Measurements from ENCODE around the gene TRIM24.

DNA sequence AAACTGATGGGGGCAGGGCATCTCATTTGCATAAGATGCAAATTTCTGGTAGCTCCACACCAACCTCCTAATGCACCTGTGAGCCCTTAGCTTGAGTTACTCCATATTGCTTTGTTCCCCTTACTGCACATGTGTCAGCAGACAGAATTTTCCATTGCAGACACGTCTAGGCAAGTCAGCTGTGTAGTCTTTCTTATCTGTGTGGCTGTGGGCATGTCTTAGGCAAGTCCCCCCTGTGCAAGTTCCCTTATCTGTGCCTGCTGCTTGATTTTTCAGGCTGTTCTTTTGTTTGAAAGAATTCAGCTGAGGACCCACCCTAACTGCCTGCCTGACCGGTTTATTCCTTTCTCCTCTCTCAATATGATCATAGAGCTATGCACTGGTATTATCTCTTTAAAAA lies 28.5 kb upstream of the TRIM24 start:
- TF ChIP-seq, protein P1, sequence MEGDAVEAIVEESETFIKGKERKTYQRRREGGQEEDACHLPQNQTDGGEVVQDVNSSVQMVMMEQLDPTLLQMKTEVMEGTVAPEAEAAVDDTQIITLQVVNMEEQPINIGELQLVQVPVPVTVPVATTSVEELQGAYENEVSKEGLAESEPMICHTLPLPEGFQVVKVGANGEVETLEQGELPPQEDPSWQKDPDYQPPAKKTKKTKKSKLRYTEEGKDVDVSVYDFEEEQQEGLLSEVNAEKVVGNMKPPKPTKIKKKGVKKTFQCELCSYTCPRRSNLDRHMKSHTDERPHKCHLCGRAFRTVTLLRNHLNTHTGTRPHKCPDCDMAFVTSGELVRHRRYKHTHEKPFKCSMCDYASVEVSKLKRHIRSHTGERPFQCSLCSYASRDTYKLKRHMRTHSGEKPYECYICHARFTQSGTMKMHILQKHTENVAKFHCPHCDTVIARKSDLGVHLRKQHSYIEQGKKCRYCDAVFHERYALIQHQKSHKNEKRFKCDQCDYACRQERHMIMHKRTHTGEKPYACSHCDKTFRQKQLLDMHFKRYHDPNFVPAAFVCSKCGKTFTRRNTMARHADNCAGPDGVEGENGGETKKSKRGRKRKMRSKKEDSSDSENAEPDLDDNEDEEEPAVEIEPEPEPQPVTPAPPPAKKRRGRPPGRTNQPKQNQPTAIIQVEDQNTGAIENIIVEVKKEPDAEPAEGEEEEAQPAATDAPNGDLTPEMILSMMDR (IDR thresholded peaks at IDR 0.05), result no peak
- no peak for TF ChIP-seq EZH2 (IDR thresholded peaks at IDR 0.05)

Data from neural progenitor cell (in vitro differentiated cells).